GM12892 (cell line): ENCODE data around the gene C17orf114.

ENCODE experiments used
- POLR2A ChIP-seq: IDR thresholded peaks from 2 replicates; pipeline ENCODE4 v1.6.1; 2011; ENCODE audit warnings: low read depth, low read length, control low read depth
- POLR2AphosphoS5 ChIP-seq: IDR thresholded peaks from 2 replicates; pipeline ENCODE4 v1.6.1; 2011; ENCODE audit warnings: low read depth, low read length, control low read depth

DNA sequence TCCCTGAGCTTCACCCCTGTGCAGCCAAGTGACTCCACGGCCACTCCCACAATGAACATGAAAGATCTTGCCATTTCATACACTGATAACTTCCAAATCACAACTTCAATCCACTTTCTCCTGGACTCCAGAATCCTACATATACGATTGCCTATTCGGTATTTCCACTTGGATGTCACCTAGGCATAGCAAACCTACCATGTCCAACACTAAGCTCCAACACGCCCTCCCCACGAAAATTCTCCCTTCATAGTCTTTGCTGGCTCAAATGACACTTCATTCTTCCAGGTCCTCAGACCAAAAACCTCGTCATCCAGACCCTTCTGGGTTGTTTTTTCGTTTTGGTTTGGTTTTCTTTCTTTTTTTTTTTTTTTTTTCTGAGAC, 11.4 kb downstream of the C17orf114 start:
- TF ChIP-seq POLR2A, result no peak
- TF ChIP-seq POLR2AphosphoS5, result no peak
